ENCODE results near the gene SLC2A10.

Gene SLC2A10

GRCh38 chr20:46770330-46771194 lies 61.1 kb downstream of the SLC2A10 start:
- Histone ChIP-seq H3K36me3 (no peaks in the 10 kb centered on the region), H3K27me3 (peaks cover 0 to 44% of the 10 kb centered on the region in 2 donors)
- no peak for TF ChIP-seq CTCF (IDR thresholded peaks at IDR 0.05)

GRCh38 chr20:46771195-46771588 lies 61.7 kb downstream of the SLC2A10 start:
- no peak for TF ChIP-seq CTCF (IDR thresholded peaks at IDR 0.05)
- no peak overlapping the region for H3K4me3 ChIP-seq
- no peak overlapping the region for H3K27ac ChIP-seq
- H3K27me3 ChIP-seq: peaks cover 0 to 45% of the 10 kb centered on the region in 2 donors
- DNase-seq: no peak
- no peaks in the 10 kb centered on the region for H3K36me3 ChIP-seq
- intact Hi-C loops (cut with DNase I; ENCODE audit: low total_unique reads): no loop called here
- no peaks in the 10 kb centered on the region for H3K9me3 ChIP-seq
- H3K4me1 ChIP-seq: no peaks in the 10 kb centered on the region

More at GRCh38 chr20:46770330-46771194, 61.1 kb downstream of the SLC2A10 start:
- no peak overlapping the region for H3K4me3 ChIP-seq
- no peaks in the 10 kb centered on the region for H3K4me1 ChIP-seq
- intact Hi-C loops (cut with DNase I; ENCODE audit: low total_unique reads): no loop called here
- DNase-seq: no peak
- no peaks in the 10 kb centered on the region for H3K9me3 ChIP-seq
- no peak overlapping the region for H3K27ac ChIP-seq

- TF ChIP-seq CTCF (IDR thresholded peaks at IDR 0.05): no peak
- Histone ChIP-seq H3K36me3 (no peaks in the 10 kb centered on the region), H3K4me3 (no peak overlapping the region), H3K4me1 (no peaks in the 10 kb centered on the region), H3K27me3 (peaks cover 0 to 42% of the 10 kb centered on the region in 2 donors), H3K9me3 (no peaks in the 10 kb centered on the region), H3K27ac (no peak overlapping the region)
- intact Hi-C loops (cut with DNase I; ENCODE audit: low total_unique reads): no loop called here
- DNase-seq: no peak
Measured at GRCh38 chr20:46772901-46773300, 63.5 kb downstream of the SLC2A10 start.

- Histone ChIP-seq H3K27ac (no peak overlapping the region), H3K9me3 (no peaks in the 10 kb centered on the region), H3K4me1 (no peaks in the 10 kb centered on the region), H3K36me3 (no peaks in the 10 kb centered on the region), H3K4me3 (no peak overlapping the region), H3K27me3 (peaks cover 0 to 38% of the 10 kb centered on the region in 2 donors)
- intact Hi-C loops (cut with DNase I; ENCODE audit: low total_unique reads): no loop called here
- TF ChIP-seq CTCF (IDR thresholded peaks at IDR 0.05): no peak
- peak in 1 of 2 donors; percentile 32 for DNase-seq
Measured at GRCh38 chr20:46773680-46774079, 64.2 kb downstream of the SLC2A10 start.

- Histone ChIP-seq H3K4me3 (no peak overlapping the region), H3K36me3 (no peaks in the 10 kb centered on the region), H3K27ac (no peak overlapping the region), H3K4me1 (no peaks in the 10 kb centered on the region), H3K27me3 (peaks cover 0 to 34% of the 10 kb centered on the region in 2 donors), H3K9me3 (no peaks in the 10 kb centered on the region)
- intact Hi-C loops (cut with DNase I; ENCODE audit: low total_unique reads): no loop called here
- DNase-seq: no peak
- TF ChIP-seq CTCF (IDR thresholded peaks at IDR 0.05): no peak
Measured at GRCh38 chr20:46774236-46774635, 64.8 kb downstream of the SLC2A10 start.
